Ectodermal cell (in vitro differentiated cells): Measurements from ENCODE around the gene C12orf75.

ENCODE experiments used
- H3K27ac ChIP-seq: 2 replicates; pipeline ENCODE4 v1.7.0; 2013; ENCODE audit warnings: mild to moderate bottlenecking, low read depth, low read length; ENCODE audit not compliant: insufficient read depth, poor library complexity, severe bottlenecking
- H3K27me3 ChIP-seq: 2 replicates; pipeline ENCODE4 v1.7.0; 2013; ENCODE audit warnings: mild to moderate bottlenecking, low read length; ENCODE audit not compliant: insufficient read depth, control insufficient read depth, poor library complexity, severe bottlenecking
- H3K36me3 ChIP-seq: one replicate; pipeline ENCODE4 v1.7.0; 2013; ENCODE audit warnings: low read length; ENCODE audit not compliant: control insufficient read depth, insufficient read depth
- H3K4me1 ChIP-seq: one replicate; pipeline ENCODE4 v1.7.0; 2013; ENCODE audit warnings: low read length; ENCODE audit not compliant: control insufficient read depth, insufficient read depth
- H3K4me3 ChIP-seq: 2 replicates; pipeline ENCODE4 v1.7.0; 2013; ENCODE audit warnings: low read depth, low read length, control low read depth; ENCODE audit not compliant: insufficient read depth
- H3K9me3 ChIP-seq: 2 replicates; pipeline ENCODE4 v1.7.0; 2013; ENCODE audit warnings: mild to moderate bottlenecking, low read length, moderate library complexity; ENCODE audit not compliant: control insufficient read depth
- WGBS, 2 experiments: methylation state at CpG; one replicate each; pipeline ENCODE4 v1.1.7; 2013; ENCODE audit warnings: missing lambda C conversion rate in 2 of 2; 5-methylcytosine and 5-hydroxymethylcytosine counted together

The C12orf75 gene

GRCh38 chr12:105386431-105386830 is 55.9 kb downstream of the C12orf75 start:
- Histone ChIP-seq H3K36me3 (no peaks in the 10 kb centered on the region), H3K4me1 (no peaks in the 10 kb centered on the region), H3K27ac (no peak overlapping the region), H3K4me3 (no peak overlapping the region), H3K9me3 (no peaks in the 10 kb centered on the region), H3K27me3 (no peaks in the 10 kb centered on the region)
- 90 to 95% methylated on average over 3 of the region's 3 CpGs for WGBS, 2 experiments

- WGBS, 2 experiments: 88 to 93% methylated on average over 1 of the region's 1 CpG
- no peak overlapping the region for H3K4me3 ChIP-seq
- H3K27ac ChIP-seq: no peak overlapping the region
- no peaks in the 10 kb centered on the region for H3K4me1 ChIP-seq
- no peaks in the 10 kb centered on the region for H3K36me3 ChIP-seq
- H3K9me3 ChIP-seq: no peaks in the 10 kb centered on the region
- H3K27me3 ChIP-seq: no peaks in the 10 kb centered on the region
Measured at GRCh38 chr12:105391231-105391630, 60.7 kb downstream of the C12orf75 start.

- H3K4me3 ChIP-seq: no peak overlapping the region
- no peak overlapping the region for H3K27ac ChIP-seq
- no peaks in the 10 kb centered on the region for H3K4me1 ChIP-seq
- no peaks in the 10 kb centered on the region for H3K9me3 ChIP-seq
- 86 to 91% methylated on average over 4 of the region's 4 CpGs for WGBS, 2 experiments
- no peaks in the 10 kb centered on the region for H3K36me3 ChIP-seq
- no peaks in the 10 kb centered on the region for H3K27me3 ChIP-seq
Measured at GRCh38 chr12:105393587-105393986, 63.1 kb downstream of the C12orf75 start.

- Histone ChIP-seq H3K4me1 (no peaks in the 10 kb centered on the region), H3K4me3 (no peak overlapping the region), H3K27me3 (no peaks in the 10 kb centered on the region), H3K27ac (no peak overlapping the region), H3K36me3 (no peaks in the 10 kb centered on the region), H3K9me3 (no peaks in the 10 kb centered on the region)
- whole genome bisulfite sequencing, 2 experiments: 100% methylated on average over 1 of the region's 1 CpG
Measured at GRCh38 chr12:105396024-105396423, 65.5 kb downstream of the C12orf75 start.

- no peak overlapping the region for H3K27ac ChIP-seq
- no peaks in the 10 kb centered on the region for H3K36me3 ChIP-seq
- H3K27me3 ChIP-seq: no peaks in the 10 kb centered on the region
- WGBS, 2 experiments: 80 to 94% methylated on average over 2 of the region's 2 CpGs
- H3K4me3 ChIP-seq: no peak overlapping the region
- H3K9me3 ChIP-seq: no peaks in the 10 kb centered on the region
- H3K4me1 ChIP-seq: no peaks in the 10 kb centered on the region
Measured at GRCh38 chr12:105396983-105397382, 66.5 kb downstream of the C12orf75 start.

- Histone ChIP-seq H3K36me3 (no peaks in the 10 kb centered on the region), H3K9me3 (no peaks in the 10 kb centered on the region), H3K4me3 (no peak overlapping the region), H3K4me1 (no peaks in the 10 kb centered on the region), H3K27ac (no peak overlapping the region), H3K27me3 (no peaks in the 10 kb centered on the region)
- 92 to 95% methylated on average over 2 of the region's 2 CpGs for WGBS, 2 experiments
Measured at GRCh38 chr12:105398930-105399329, 68.4 kb downstream of the C12orf75 start.

- H3K36me3 ChIP-seq: no peaks in the 10 kb centered on the region
- no peak overlapping the region for H3K4me3 ChIP-seq
- H3K4me1 ChIP-seq: no peaks in the 10 kb centered on the region
- H3K27me3 ChIP-seq: no peaks in the 10 kb centered on the region
- no peaks in the 10 kb centered on the region for H3K9me3 ChIP-seq
- 96 to 97% methylated on average over 7 of the region's 7 CpGs for WGBS, 2 experiments
- H3K27ac ChIP-seq: no peak overlapping the region
Measured at GRCh38 chr12:105399428-105400081, 69.1 kb downstream of the C12orf75 start.

- H3K4me1 ChIP-seq: no peaks in the 10 kb centered on the region
- H3K27ac ChIP-seq: no peak overlapping the region
- H3K36me3 ChIP-seq: no peaks in the 10 kb centered on the region
- 89 to 97% methylated on average over 2 to 3 of the region's 4 CpGs for WGBS, 2 experiments
- H3K4me3 ChIP-seq: no peak overlapping the region
- H3K27me3 ChIP-seq: no peaks in the 10 kb centered on the region
- no peaks in the 10 kb centered on the region for H3K9me3 ChIP-seq
Measured at GRCh38 chr12:105400227-105400626, 69.7 kb downstream of the C12orf75 start.

GRCh38 chr12:105401198-105401597 is 70.7 kb downstream of the C12orf75 start:
- Histone ChIP-seq H3K9me3 (no peaks in the 10 kb centered on the region), H3K4me3 (no peak overlapping the region)
- 93 to 94% methylated on average over 4 of the region's 4 CpGs for WGBS, 2 experiments

GRCh38 chr12:105402366-105402765 is 71.9 kb downstream of the C12orf75 start:
- Histone ChIP-seq H3K4me3 (no peak overlapping the region), H3K4me1 (no peaks in the 10 kb centered on the region), H3K9me3 (no peaks in the 10 kb centered on the region), H3K36me3 (no peaks in the 10 kb centered on the region), H3K27ac (no peak overlapping the region), H3K27me3 (no peaks in the 10 kb centered on the region)
- 90 to 96% methylated on average over 5 of the region's 5 CpGs for WGBS, 2 experiments

More at GRCh38 chr12:105401198-105401597, 70.7 kb downstream of the C12orf75 start:
- H3K27me3 ChIP-seq: no peaks in the 10 kb centered on the region
- no peaks in the 10 kb centered on the region for H3K4me1 ChIP-seq
- no peak overlapping the region for H3K27ac ChIP-seq
- no peaks in the 10 kb centered on the region for H3K36me3 ChIP-seq

GRCh38 chr12:105403095-105403494 is 72.6 kb downstream of the C12orf75 start:
- H3K36me3 ChIP-seq: no peaks in the 10 kb centered on the region
- no peaks in the 10 kb centered on the region for H3K27me3 ChIP-seq

More at GRCh38 chr12:105403095-105403494, 72.6 kb downstream of the C12orf75 start:
- no peaks in the 10 kb centered on the region for H3K4me1 ChIP-seq
- H3K4me3 ChIP-seq: no peak overlapping the region
- no peaks in the 10 kb centered on the region for H3K9me3 ChIP-seq
- WGBS, 2 experiments: 96 to 98% methylated on average over 1 of the region's 1 CpG
- H3K27ac ChIP-seq: no peak overlapping the region
